NCI-H187 (cell line): ENCODE data around the gene TJP3.

Experiments
- DNase-seq, 2 experiments: peaks; one replicate each; lab custom pipeline; 2025; lab: John Stamatoyannopoulos, UW

The TJP3 gene

GRCh38 chr19:3766520-3766919 lies 58.3 kb downstream of the TJP3 start:
- no peak for DNase-seq

DNA sequence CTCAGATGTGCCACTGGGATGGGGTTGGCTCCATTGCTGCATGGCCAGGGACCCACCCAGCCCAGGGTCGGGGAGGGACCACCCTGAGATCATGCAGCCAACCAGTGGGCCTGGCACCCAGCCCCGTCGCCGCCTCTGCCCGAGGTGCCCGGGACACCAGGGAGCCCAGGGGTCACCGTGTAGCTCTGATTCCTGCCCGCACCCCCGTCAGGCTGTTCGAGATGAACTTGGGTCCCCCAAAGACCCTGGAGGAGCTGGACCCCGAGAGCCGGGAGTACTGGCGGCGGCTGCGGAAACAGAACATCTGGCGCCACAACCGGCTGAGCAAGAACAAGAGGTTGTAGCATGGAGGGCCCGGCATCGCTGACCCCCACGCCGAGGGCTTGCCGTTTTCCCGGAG lies 58.9 kb downstream of the TJP3 start:
- DNase-seq, result no peak

DNA sequence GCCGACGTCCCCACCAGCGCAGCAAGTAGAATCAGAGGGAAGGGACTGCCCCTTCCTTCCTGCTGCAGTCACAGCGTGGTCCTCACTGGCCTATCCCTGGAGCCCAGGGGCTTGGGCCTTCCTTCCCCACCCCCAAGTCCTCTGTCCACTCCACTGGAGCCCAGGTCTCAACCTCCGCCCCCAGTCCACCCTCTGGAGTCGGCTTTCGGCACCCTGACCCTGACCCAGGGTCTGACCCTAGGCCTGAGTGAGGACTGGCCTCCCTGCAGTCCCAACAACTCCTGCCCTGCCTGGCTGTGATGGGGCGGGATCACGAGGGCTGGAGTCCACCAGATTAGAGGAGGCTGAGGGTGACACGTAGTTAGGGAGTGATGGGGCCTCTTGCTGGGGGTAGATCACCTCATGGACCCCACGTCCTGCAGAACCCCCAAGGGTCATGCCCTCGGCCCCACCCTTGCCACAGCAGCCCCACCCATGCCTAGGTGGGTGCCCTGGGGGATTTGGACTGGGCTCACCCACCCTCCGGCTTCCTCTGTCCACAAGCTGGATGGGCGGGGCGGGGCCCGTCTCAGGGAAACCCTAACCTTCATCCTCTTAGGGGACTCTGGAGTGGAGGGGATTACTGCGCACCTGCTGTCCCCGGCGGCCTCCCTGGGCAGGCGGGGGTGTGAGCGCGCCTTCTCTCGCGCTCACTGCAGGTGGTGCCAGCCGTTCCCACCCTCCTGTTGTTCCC lies 60.0 kb downstream of the TJP3 start:
- DNase-seq, result no peak

DNA sequence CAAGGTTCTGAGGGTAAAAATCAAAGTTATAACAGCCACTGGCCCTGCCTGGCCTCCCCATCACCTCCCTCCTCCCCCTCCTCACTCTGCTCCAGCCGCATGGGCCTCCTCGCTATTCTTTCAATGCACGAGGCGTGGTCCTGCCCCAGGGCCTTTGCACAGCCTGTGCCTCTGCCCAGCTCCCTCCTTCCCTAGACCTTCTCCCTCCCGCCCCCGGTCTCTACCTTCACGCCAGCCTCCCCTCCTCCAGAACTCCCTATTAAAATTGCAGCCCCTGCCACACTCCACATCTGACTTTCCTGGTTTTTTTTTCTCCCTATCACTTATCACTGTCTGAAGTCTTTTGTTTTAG lies 60.5 kb downstream of the TJP3 start:
- DNase-seq, result no peak

- DNase-seq, result no peak
These were observed 61.3 kb downstream of the TJP3 start for GRCh38 chr19:3769494-3769893.

- no peak for DNase-seq
These were observed 62.2 kb downstream of the TJP3 start for GRCh38 chr19:3770136-3770999.

DNA sequence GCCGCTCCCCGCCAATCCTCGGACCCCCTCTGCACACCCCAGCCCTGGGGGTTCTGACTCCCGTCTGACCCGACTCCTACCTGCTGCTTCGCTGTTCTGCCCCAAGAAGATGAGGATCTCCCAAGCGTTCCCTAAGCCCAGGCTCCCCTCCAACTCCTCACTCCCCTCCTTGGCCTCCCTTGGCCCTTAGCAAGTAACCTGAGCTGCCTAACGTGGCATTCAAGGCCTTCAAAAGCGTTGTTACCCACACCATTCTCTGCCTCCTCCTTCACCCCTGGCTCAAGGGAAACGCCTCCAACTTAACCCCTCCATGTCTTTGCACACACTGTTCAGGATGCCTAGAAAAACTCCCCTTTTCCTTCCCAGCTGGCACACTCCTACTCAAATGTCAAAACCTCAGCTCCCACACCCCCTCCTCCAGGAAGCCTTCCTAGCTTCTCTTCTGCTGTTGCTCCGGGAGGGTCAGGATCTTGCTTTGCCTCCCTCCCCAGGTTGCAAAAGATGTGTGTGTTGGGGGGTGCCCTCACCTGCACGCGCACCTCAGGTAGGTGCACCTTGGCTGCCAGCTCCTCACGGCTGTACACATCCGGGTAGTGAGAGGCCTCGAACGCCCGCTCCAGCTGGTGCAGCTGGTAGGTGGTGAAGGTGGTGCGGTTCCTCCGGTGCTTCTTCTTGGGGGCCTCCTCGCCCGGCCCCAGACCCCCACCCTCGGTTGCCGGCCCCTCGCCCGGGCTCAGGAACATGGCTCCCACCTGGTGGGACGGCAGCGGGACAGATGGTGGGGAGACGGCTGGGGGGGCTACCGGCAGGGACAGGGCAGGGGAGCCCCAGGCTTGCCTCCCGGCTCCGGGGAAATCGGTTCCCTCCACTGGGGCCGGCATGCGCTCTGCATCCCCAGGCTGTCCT lies 63.1 kb downstream of the TJP3 start:
- no peak for DNase-seq

DNA sequence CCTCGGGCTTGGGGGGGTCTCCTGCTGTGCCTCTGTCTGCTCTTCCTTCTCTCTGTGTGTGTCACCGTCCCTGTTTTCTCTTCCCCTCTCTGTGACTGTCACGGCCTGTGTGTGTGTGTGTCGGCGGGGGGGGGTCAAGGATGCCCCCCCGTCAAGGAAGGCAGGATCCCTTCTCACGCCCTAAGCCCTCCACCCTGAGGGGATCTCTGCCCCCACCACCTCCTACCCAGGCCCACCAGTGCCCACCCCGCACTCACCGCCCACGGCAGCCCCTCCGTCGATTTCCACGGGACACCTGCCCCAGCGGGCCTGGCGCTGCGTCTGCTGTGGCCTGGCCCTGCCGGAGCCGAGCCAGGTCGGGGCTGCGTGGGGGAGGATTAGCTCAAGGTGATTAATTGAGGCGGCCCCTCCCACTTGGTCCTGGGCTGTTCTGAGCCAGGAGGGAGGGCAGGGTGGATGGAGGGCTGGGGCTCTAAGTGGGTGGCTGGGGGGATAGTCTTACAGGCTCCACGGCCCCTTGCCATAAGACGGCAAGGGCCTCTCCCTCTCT lies 63.8 kb downstream of the TJP3 start, which contains the start of gene RAX2:
RAX2 (minus strand) TSS at position 323 of the 550 bp plus-strand sequence. CDS start 486 bp downstream, outside the sequence.
- DNase-seq, result no peak

DNA sequence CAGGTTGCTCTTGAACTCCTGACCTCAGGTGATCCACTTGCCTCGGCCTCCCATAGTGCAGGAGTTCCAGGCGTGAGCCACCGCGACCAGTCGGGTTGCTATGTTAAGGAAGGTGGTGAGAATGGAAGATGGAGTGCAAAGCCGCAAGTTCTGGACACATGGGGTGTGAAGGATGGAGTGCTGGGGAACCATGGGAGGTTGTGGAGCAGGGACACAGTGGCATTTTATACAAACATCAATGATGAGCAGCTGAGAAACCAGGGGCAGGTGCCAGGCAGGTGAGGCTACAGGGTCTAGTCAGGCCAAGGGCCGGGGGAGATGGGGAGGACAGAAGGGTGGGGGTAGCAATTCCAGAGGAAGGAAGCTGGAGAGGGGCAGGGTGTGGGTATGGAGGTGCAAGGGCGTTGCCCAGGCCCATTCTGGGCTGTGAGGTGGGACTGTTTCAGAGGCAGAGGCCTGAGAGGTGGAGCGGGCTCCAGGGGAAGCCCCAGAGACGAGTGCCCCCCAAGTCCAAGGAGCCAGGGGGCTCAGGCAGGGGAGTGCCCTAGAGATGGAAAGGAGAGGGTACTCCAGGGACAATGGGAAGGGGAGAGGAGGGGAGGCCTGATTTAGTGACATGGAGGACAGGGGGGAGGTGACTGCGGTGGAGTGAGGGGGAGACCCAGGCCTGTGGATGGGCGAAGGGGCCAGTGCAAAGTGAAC lies 65.8 kb downstream of the TJP3 start:
- DNase-seq, result no peak

GRCh38 chr19:3774621-3775373 lies 66.6 kb downstream of the TJP3 start:
- DNase-seq, result no peak

GRCh38 chr19:3775374-3775711 lies 67.2 kb downstream of the TJP3 start:
- DNase-seq, result no peak

- no peak for DNase-seq
These were observed 67.6 kb downstream of the TJP3 start for GRCh38 chr19:3775831-3776230.

GRCh38 chr19:3776479-3777040 lies 68.4 kb downstream of the TJP3 start:
- no peak for DNase-seq

- DNase-seq, result no peak
These were observed 70.1 kb downstream of the TJP3 start for GRCh38 chr19:3778104-3778867.

DNA sequence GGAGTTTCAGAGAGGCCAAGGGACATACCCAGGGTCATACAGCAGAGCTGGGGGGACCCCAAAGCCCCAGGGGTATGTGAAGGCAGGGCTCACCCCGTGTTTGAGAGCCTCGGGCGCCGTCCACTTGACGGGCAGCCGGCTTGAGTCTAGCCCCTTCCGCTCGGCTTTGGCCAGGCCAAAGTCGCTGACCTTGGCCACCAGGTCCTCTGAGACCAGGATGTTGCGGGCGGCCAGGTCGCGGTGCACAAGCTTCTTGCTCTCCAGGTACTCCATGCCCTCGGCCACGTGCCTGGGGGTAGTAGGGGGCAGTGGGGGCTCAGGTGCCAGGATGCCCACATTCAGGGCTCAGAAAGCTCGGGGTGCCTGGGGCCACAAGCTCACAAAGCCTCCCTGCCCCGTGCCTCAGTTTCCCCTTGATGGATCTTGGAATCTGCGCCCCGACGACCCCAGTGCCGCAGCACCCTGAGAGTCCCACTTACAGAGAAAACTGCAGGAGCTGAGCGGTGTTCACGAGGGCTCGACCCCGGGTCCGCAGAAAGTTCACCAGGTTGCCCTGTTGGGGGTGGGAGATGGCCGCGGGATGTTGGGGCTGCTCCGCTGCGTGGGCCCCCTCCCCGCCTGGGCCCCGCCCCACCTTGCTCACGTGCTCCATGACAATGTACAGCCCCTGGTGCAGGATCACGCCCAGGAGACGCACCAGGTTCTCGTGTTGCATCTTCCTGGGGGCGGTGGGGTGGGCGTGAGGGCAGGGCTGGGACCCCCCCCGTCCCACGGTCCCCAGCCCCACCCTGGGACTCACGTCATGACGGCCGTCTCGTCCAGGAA lies 70.9 kb downstream of the TJP3 start:
- DNase-seq, result no peak

DNA sequence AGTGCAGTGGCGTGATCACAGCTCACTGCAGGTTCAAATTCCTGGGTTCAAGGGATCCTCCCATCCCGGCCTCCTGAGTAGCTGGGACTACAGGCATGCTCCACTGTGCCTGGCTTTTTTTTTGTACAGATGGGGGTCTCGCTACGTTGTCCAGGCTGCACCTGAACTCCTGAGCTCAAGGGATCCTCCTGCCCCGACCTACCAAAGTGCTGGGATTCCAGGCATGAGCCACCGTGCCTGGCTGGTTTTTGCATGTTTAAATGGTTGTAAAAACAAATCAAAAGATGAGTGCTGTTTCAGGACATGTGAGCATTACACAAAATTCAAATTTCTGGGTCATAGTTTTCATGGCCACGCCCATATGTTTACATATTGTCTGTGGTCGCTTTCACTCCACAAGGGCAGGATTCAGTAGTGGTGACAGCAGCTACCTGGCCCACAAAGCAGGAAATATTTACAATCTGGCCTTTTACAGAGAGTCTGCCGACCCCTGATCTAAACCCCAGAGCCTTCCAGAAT lies 72.7 kb downstream of the TJP3 start:
- DNase-seq, result no peak

- no peak for DNase-seq
These were observed 73.4 kb downstream of the TJP3 start for GRCh38 chr19:3781603-3782002.

GRCh38 chr19:3782330-3782729 lies 74.1 kb downstream of the TJP3 start:
- no peak for DNase-seq

DNA sequence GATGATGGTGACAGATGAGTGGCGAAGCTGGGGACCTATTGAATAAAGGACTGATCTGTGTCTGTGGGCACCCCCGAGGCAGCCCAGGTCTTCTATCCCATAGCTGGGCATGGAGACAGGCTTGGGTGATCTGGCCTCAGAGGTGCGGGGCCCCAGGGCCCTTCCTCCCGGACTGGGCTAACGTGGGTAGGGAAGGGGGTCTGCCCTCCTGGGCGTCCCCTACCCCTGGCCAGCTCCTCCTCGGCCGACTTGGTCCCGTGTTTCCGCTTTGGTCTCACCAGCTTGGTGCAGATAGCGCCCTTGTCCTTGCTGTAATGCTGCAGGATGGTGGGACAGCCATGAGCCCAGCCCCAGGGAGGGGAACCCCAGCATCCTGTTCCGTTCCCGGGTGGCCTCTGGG lies 74.7 kb downstream of the TJP3 start:
- DNase-seq, result no peak
